ENCODE data around the gene ROBO4. TPM values are rescaled to one million over a fixed set of nuclear protein-coding genes. Genes with fewer than 3 reads are reported as not detected.

Gene ROBO4
- total RNA-seq, 1 donor from 2014 or later = 34.4 TPM

GRCh38 chr11:124877910-124878758 lies 19.5 kb downstream of the ROBO4 start:
- no peak for DNase-seq (ENCODE audit: low spot score)

DNA sequence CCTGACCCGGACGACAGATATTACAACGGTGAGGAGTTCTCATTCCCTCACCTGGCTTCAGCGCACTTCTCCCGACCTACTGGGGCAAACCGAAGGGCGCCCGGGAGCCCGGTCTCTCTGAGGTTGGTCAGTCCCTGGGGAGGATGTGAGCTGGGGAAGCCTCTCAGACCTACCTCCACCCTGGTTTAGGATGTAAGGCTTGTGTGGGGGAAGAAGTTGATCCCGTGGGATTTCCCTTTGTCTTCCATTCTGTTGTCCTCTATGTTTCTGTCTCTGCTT lies 20.1 kb downstream of the ROBO4 start:
- DNase-seq (ENCODE audit: low spot score) (no peak), ATAC-seq (no peak)
- intact Hi-C loops (cut with DNase I) = no loop called here

More at GRCh38 chr11:124877910-124878758, 19.5 kb downstream of the ROBO4 start:
- intact Hi-C loops (cut with DNase I) = no loop called here
- ATAC-seq = no peak

GRCh38 chr11:124876818-124877630 lies 20.6 kb downstream of the ROBO4 start:
- ATAC-seq = peak; percentile 2
- intact Hi-C loops (cut with DNase I) = no loop called here
- no peak for DNase-seq (ENCODE audit: low spot score)

- DNase-seq (ENCODE audit: low spot score) = peak; percentile 93
- ATAC-seq = peak; percentile 94
- intact Hi-C loops (cut with DNase I) = no loop called here
Measured at GRCh38 chr11:124875943-124876817, 21.5 kb downstream of the ROBO4 start.

- DNase-seq (ENCODE audit: low spot score) = no peak
- ATAC-seq = no peak
- intact Hi-C loops (cut with DNase I) = no loop called here
Measured at GRCh38 chr11:124875401-124875800, 22.3 kb downstream of the ROBO4 start.

GRCh38 chr11:124874571-124875255 lies 23.0 kb downstream of the ROBO4 start:
- DNase-seq (ENCODE audit: low spot score) (no peak), ATAC-seq (no peak)
- intact Hi-C loops (cut with DNase I) = no loop called here

- DNase-seq (ENCODE audit: low spot score) (peak; percentile 50), ATAC-seq (no peak)
- intact Hi-C loops (cut with DNase I) = no loop called here
Measured at GRCh38 chr11:124873951-124874350, 23.7 kb downstream of the ROBO4 start.

- DNase-seq (ENCODE audit: low spot score) (no peak), ATAC-seq (no peak)
- intact Hi-C loops (cut with DNase I) = no loop called here
Measured at GRCh38 chr11:124872741-124873140, 24.9 kb downstream of the ROBO4 start.

DNA sequence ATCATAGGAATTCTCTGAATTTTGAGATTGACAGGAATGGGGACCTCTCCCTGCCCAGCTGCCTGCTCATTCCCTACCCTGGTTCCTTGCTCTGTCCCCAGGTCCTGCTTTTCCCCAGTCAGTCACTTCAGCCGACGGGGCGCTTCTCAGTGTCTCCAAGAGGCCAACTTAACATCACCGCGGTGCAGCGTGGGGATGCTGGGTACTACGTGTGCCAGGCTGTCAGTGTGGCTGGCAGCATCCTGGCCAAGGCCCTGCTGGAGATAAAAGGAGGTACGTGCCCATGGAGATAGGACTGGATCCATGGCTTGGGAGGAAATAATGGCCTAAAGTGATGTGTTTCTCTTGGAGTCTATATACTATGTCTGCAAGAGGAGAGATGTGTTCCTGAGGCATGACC lies 25.4 kb downstream of the ROBO4 start:
- peak; percentile 40 for DNase-seq (ENCODE audit: low spot score)
- intact Hi-C loops (cut with DNase I) = no loop called here
- no peak for ATAC-seq

GRCh38 chr11:124870430-124870829 lies 27.2 kb downstream of the ROBO4 start:
- DNase-seq (ENCODE audit: low spot score) = no peak
- ATAC-seq = no peak
- intact Hi-C loops (cut with DNase I) = no loop called here

- intact Hi-C loops (cut with DNase I) = loop anchor here (10.0 kb wide), 1 partner anchor 195 kb away; the partner anchor contains the start of genes SIAE and SPA17
- ATAC-seq = no peak
- DNase-seq (ENCODE audit: low spot score) = no peak
Measured at GRCh38 chr11:124869856-124870387, 27.7 kb downstream of the ROBO4 start.

- intact Hi-C loops (cut with DNase I) = loop anchor here (10.0 kb wide), 1 partner anchor 195 kb away; the partner anchor contains the start of genes SIAE and SPA17
- ATAC-seq (no peak), DNase-seq (ENCODE audit: low spot score) (peak; percentile 49)
Measured at GRCh38 chr11:124869331-124869730, 28.3 kb downstream of the ROBO4 start.

DNA sequence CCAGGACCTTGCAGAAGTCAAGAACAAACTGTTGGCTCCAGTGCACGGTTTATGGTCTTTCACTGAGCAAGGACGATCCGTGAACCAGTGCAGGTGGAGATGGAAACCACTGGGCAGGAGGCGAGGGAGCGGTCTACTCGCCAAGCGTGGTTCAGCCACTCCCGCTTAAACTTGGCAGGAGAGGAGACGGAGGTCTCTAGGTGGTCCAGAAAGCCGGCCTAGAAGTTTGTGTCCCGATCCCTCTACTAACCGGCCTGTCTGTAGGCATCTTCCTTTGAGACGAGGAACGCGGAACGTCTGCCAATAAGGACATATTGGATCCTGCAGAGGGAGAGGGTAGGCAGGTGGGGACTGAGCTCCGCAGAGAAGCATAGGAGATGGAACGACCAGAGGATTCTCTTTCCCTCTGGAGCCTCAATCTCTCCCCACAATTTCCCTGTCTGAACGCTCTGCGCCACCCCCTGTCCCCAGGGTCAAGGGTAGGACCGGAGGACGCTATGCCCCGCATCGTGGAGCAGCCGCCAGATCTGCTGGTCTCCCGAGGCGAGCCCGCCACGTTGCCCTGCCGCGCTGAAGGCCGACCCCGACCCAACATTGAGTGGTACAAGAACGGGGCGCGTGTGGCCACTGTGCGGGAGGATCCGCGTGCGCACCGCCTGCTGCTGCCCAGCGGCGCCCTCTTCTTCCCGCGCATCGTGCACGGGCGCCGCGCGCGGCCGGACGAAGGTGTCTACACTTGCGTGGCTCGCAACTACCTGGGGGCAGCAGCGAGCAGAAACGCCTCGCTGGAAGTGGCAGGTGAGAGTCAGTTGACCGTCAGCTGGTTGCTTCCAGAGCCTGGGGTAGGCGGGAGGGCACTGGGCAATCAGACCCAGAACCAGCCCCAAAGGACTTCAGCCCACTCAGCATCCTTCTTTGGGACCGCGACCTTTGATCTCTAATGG lies 29.1 kb downstream of the ROBO4 start:
- DNase-seq (ENCODE audit: low spot score) = peak; percentile 43
- no peak for ATAC-seq
- intact Hi-C loops (cut with DNase I) = loop anchor here (10.0 kb wide), 1 partner anchor 194 kb away; the partner anchor contains the start of genes SIAE and SPA17

GRCh38 chr11:124867700-124868099 lies 30.0 kb downstream of the ROBO4 start:
- peak; percentile 45 for DNase-seq (ENCODE audit: low spot score)
- no peak for ATAC-seq
- intact Hi-C loops (cut with DNase I) = loop anchor here (10.0 kb wide), 1 partner anchor 193 kb away; the partner anchor contains the start of genes SIAE and SPA17

DNA sequence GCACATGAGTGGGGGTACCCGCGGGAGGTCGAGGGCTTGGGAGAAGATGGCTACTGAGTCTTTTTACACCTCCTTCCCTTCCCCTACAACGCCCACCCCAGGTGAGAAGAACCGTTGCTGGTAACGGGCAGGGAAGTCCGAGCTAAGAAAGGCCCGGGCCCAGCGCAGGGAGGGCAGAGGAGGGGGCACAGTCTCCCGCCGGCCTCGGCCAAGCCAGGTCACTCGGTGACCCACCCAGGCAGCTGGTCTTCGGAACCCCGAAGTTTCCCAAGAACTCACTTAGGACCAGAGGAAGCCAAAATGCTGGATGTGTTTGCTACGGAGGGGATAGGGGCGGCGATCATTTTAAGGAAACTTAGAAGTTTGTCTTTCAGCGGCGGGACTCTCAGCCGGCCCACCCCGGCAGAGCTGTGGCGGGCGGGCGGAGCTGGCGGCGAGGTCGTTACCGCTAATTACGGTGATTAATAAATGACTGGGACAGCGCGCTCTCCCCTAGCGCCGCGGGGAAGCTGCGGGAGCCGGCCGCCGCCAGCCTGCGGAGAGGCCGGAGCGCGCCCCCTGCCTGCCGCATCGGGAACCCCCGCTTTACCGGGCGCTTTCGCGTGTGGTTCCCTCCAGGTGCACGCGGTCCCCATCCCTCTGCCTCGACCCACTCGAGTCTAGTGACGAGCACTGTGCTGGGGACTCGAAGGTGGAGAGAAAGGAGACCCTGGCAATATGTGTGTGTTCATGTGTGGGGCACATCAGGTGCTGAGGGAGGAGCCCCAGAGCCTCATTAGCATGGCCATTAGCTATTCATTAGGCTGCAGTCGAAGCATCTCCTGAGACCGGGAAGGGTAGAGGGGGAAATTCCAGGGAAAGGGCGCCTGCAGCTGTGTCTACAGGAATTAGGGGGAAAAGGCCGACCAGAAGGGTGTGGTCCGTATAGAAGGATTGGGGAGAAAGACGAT lies 31.5 kb downstream of the ROBO4 start:
- no peak for DNase-seq (ENCODE audit: low spot score)
- intact Hi-C loops (cut with DNase I) = loop anchor here (10.0 kb wide), 1 partner anchor 191 kb away; the partner anchor contains the start of genes SIAE and SPA17
- ATAC-seq = no peak
